GM19397 (cell line): ENCODE measurements around the gene ZNF862.

Experiments
- ATAC-seq: cut with Tn5 transposase; IDR thresholded peaks from one replicate; pipeline ENCODE4 v1.9.1; 2021; ENCODE audit warnings: mild to moderate bottlenecking, moderate library complexity; ENCODE audit not compliant: unreplicated experiment

ZNF862 gene

GRCh38 chr7:149809215-149809614 is 29.0 kb upstream of the ZNF862 start:
- ATAC-seq, result no peak

- ATAC-seq, result no peak
Measured at GRCh38 chr7:149811221-149811620, 27.0 kb upstream of the ZNF862 start.

GRCh38 chr7:149811831-149812490 is 26.2 kb upstream of the ZNF862 start:
- no peak for ATAC-seq

- ATAC-seq, result no peak
Measured at GRCh38 chr7:149813254-149814035, 24.7 kb upstream of the ZNF862 start.

GRCh38 chr7:149814494-149814893 is 23.7 kb upstream of the ZNF862 start:
- ATAC-seq, result no peak

- ATAC-seq, result no peak
Measured at GRCh38 chr7:149815121-149815520, 23.1 kb upstream of the ZNF862 start.

GRCh38 chr7:149815661-149816266 is 22.4 kb upstream of the ZNF862 start:
- ATAC-seq, result no peak

GRCh38 chr7:149816267-149816751 is 21.9 kb upstream of the ZNF862 start:
- ATAC-seq, result no peak

GRCh38 chr7:149816794-149817193 is 21.4 kb upstream of the ZNF862 start:
- no peak for ATAC-seq

GRCh38 chr7:149817301-149817771 is 20.8 kb upstream of the ZNF862 start:
- no peak for ATAC-seq

- no peak for ATAC-seq
Measured at GRCh38 chr7:149817836-149818535, 20.2 kb upstream of the ZNF862 start.

GRCh38 chr7:149818536-149818840 is 19.7 kb upstream of the ZNF862 start:
- no peak for ATAC-seq

GRCh38 chr7:149819141-149819960 is 18.8 kb upstream of the ZNF862 start:
- no peak for ATAC-seq

GRCh38 chr7:149819961-149820340 is 18.2 kb upstream of the ZNF862 start:
- ATAC-seq, result no peak

- no peak for ATAC-seq
Measured at GRCh38 chr7:149820622-149821190, 17.5 kb upstream of the ZNF862 start.

GRCh38 chr7:149821191-149822148 is 16.7 kb upstream of the ZNF862 start:
- ATAC-seq, result no peak

GRCh38 chr7:149822353-149822943 is 15.7 kb upstream of the ZNF862 start:
- no peak for ATAC-seq

- ATAC-seq, result no peak
Measured at GRCh38 chr7:149823191-149823630, 15.0 kb upstream of the ZNF862 start.
